A549 (cell line): ENCODE results near the gene KCNK3. TPM values are rescaled to one million over a fixed set of nuclear protein-coding genes. Genes with fewer than 3 reads are reported as not detected.
A peak's percentile ranks its signal among the peaks of the same experiment; 100 is the strongest.

Experiments
- ATAC-seq, 2 experiments: fragments of 200-7000 bp in 1 of 2; fragments of >200 bp in 1 of 2; cut with Nextera tagmentation in 1 of 2; cut with Tn5 transposase in 1 of 2; 3 replicates each; pipeline versions ENCODE4 v1.8.0 to v1.9.1; 2018 to 2020; ENCODE audit warnings: mild to moderate bottlenecking in 1 of 2, moderate library complexity in 1 of 2
- CTCF ChIA-PET: fragments of 300-600 bp; sonication (Branson Sonifier 250); formaldehyde crosslinking; extraction: SDS; loops from one replicate; lab custom pipeline; 2021; ENCODE audit warnings: antibody characterized with exemption, inconsistent platforms; lab: Yijun Ruan, JAX
- POLR2A ChIA-PET: fragments of 350-600 bp; formaldehyde crosslinking; extraction: SDS; loops from one replicate; lab custom pipeline; 2021; ENCODE audit warnings: antibody characterized with exemption, inconsistent platforms; lab: Yijun Ruan, JAX
- DNase-seq, 2 experiments: peaks; one replicate each; pipeline versions ENCODE4 v3.0.0 to v3.0.0-alpha.2; 2011 to 2016; ENCODE audit warnings: low read depth in 1 of 2, low spot score in 1 of 2
- FAIRE-seq: peaks from 2 replicates; lab custom pipeline; 2011; peaks lifted over from hg19 to GRCh38; lab: Jason Lieb, UNC
- H3K27ac ChIP-seq, 2 experiments: fragments of >200 bp; sonication (Bioruptor Twin); formaldehyde crosslinking; 3 replicates each; pipeline ENCODE4 v1.5.1; 2016 to 2017
- H3K4me1 ChIP-seq: fragments of >200 bp; sonication (Bioruptor Twin); formaldehyde crosslinking; 3 replicates; pipeline ENCODE4 v1.6.1; 2016
- H3K4me2 ChIP-seq: fragments of >200 bp; sonication (Bioruptor Twin); formaldehyde crosslinking; 3 replicates; pipeline ENCODE4 v1.6.1; 2016
- H3K4me3 ChIP-seq: fragments of >200 bp; sonication (Bioruptor Twin); formaldehyde crosslinking; 3 replicates; pipeline ENCODE4 v1.5.1; 2016
- H3K9me3 ChIP-seq: fragments of >200 bp; sonication (Bioruptor Twin); formaldehyde crosslinking; 3 replicates; pipeline ENCODE4 v1.6.1; 2016
- FOSB ChIP-seq: fragments of 250-450 bp; sonication (Bioruptor Pico); IDR thresholded peaks from 2 replicates; pipeline ENCODE4 v1.5.0; 2020; ENCODE audit warnings: mild to moderate bottlenecking, moderate library complexity
- MAFK ChIP-seq: fragments of 450-650 bp; IDR thresholded peaks from 2 replicates; pipeline ENCODE4 v1.6.1; 2014; ENCODE audit not compliant: partially characterized antibody
- MYC ChIP-seq: IDR thresholded peaks from 2 replicates; pipeline ENCODE4 v1.6.1; 2012; ENCODE audit warnings: mild to moderate bottlenecking, inconsistent platforms, low read length, improper control_type of control experiment, borderline replicate concordance
- NFE2L2 ChIP-seq: fragments of 150-350 bp; conservative IDR thresholded peaks from 2 replicates; pipeline ENCODE4 v1.6.1; 2014; ENCODE audit warnings: low read length
- RAD21 ChIP-seq, 2 experiments: fragments of >200 bp in 1 of 2; sonication (Bioruptor Twin) in 1 of 2; formaldehyde crosslinking in 1 of 2; IDR thresholded peaks in 1 of 2; conservative IDR thresholded peaks in 1 of 2; 2 replicates in 1 of 2; 3 replicates in 1 of 2; pipeline ENCODE4 v1.6.1; 2012 to 2018; ENCODE audit warnings: inconsistent platforms in 1 of 2
- RFX5 ChIP-seq: fragments of 450-650 bp; IDR thresholded peaks from 2 replicates; pipeline ENCODE4 v1.7.1; 2014; ENCODE audit warnings: antibody characterized with exemption, mild to moderate bottlenecking, moderate library complexity
- SMC3 ChIP-seq: fragments of >200 bp; sonication (Bioruptor Twin); formaldehyde crosslinking; IDR thresholded peaks from 3 replicates; pipeline ENCODE4 v1.6.1; 2018; ENCODE audit warnings: inconsistent platforms
- ZC3H11A ChIP-seq: fragments of 450-650 bp; IDR thresholded peaks from 2 replicates; pipeline ENCODE4 v1.6.1; 2014; ENCODE audit warnings: antibody characterized with exemption, mild to moderate bottlenecking
- WGBS: methylation state at CpG from one replicate; pipeline ENCODE4 v1.1.6; 2017; ENCODE audit errors: missing lambda C conversion rate; 5-methylcytosine and 5-hydroxymethylcytosine counted together
- polyA plus RNA-seq, 4 experiments: library from polyadenylated mRNA; depleted of rRNA in 3 of 4; stranded (reverse); fragments of >200 nt; fragmentation: RNase III in 1 of 4; extraction: RNeasy Plus Mini Kit Qiagen cat#74134 plus additional on column Dnase treatment in 1 of 4; gene quantifications; 2 replicates in 3 of 4; 3 replicates in 1 of 4; pipeline ENCODE4 v1.2.3, GENCODE V29; 2011 to 2017
- TF ChIP-seq, protein P1 (sequence below): fragments of >200 bp; sonication (Bioruptor Twin); formaldehyde crosslinking; IDR thresholded peaks from 3 replicates; pipeline ENCODE4 v1.5.1; 2016
- TF ChIP-seq, protein P2 (sequence below): fragments of 250-450 bp; sonication (Bioruptor Pico); IDR thresholded peaks from 2 replicates; pipeline ENCODE4 v1.5.0; 2021; ENCODE audit warnings: mild to moderate bottlenecking, moderate library complexity, borderline replicate concordance
- TF ChIP-seq, protein P3 (sequence below): fragments of >200 bp; sonication (Bioruptor Twin); formaldehyde crosslinking; IDR thresholded peaks from 2 replicates; pipeline ENCODE4 v1.6.1; 2016
- TF ChIP-seq, protein P4 (sequence below): fragments of 250-450 bp; sonication (Bioruptor Pico); IDR thresholded peaks from 2 replicates; pipeline ENCODE4 v1.5.0; 2020; ENCODE audit warnings: low read depth, mild to moderate bottlenecking, moderate library complexity

KCNK3 gene
- polyA plus RNA-seq, 2 of the 4 experiments (the other 2 are of a cell fraction) = 2.4 to 2.8 TPM

- Histone ChIP-seq H3K27ac (peak overlapping the region; percentile 53 to 94; a peak in 5 of 6 replicates), H3K9me3 (no peaks in the 10 kb centered on the region), H3K4me1 (peaks cover 38% of the 10 kb centered on the region), H3K4me3 (no peak overlapping the region), H3K4me2 (no peak overlapping the region)
- no peak for TF ChIP-seq RFX5
- FAIRE-seq (no peak), ATAC-seq (no peak), DNase-seq (no peak)
- ChIA-PET CTCF (interaction anchor here (0.6 to 22.6 kb wide), 50 partner anchors 10 to 1197 kb away, joined by 3 to 736 read pairs (median 10); partner anchors contain the start of genes DPYSL5 and SLC35F6), POLR2A (no interaction called here)
- WGBS = 87% methylated on average over 3 of the region's 3 CpGs
Observed at GRCh38 chr2:26744953-26745352, 52.4 kb downstream of the KCNK3 start.

DNA sequence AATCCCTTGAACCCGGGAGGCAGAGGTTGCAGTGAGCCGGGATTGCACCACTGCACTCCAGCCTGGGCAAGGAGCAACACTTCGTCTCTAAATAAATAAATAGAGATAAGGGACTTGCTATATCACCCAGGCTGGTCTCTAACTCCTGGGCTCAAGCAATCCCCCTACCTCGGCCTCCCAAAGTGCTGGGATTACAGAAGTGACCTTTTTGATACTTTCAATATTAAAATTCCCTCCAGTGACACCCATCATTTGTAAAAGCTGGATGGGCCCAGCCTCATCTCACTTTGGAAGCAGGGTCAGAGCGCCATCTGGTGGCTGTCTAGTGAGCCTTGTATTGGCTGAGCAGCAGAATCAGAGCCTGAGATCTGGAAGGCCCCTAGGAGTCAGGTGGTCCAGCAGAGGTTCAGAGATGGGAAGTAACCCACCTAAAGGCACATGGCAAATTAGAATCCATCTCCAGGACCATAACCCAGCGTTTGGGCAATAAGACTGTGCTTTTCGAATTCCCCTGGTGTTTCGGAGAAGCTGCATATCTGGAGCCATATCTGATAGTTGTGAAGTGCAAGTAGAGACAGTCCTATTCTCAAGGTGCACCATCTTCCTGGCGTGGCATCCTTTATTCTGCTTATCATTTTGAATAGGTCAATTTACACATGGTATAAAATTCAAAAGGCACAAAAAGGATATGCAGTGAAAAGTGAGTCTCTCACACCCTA, 53.2 kb downstream of the KCNK3 start:
- TF ChIP-seq RAD21 (conservative IDR thresholded peaks at IDR 0.05 in 1 of 2, IDR thresholded peaks at IDR 0.05 in 1 of 2) = peak; percentile 100
- TF ChIP-seq ZC3H11A = no peak
- TF ChIP-seq, protein P1, sequence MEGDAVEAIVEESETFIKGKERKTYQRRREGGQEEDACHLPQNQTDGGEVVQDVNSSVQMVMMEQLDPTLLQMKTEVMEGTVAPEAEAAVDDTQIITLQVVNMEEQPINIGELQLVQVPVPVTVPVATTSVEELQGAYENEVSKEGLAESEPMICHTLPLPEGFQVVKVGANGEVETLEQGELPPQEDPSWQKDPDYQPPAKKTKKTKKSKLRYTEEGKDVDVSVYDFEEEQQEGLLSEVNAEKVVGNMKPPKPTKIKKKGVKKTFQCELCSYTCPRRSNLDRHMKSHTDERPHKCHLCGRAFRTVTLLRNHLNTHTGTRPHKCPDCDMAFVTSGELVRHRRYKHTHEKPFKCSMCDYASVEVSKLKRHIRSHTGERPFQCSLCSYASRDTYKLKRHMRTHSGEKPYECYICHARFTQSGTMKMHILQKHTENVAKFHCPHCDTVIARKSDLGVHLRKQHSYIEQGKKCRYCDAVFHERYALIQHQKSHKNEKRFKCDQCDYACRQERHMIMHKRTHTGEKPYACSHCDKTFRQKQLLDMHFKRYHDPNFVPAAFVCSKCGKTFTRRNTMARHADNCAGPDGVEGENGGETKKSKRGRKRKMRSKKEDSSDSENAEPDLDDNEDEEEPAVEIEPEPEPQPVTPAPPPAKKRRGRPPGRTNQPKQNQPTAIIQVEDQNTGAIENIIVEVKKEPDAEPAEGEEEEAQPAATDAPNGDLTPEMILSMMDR = peak; percentile 99
- TF ChIP-seq SMC3 = peak; percentile 100
- no peak for TF ChIP-seq NFE2L2
- TF ChIP-seq, all 56 proteins: peak for 3
- ATAC-seq (peak; percentile 89 to 94), FAIRE-seq (no peak), DNase-seq (peak; percentile 84 to 88)
- CTCF ChIA-PET = interaction anchor here (0.6 to 22.6 kb wide), 81 partner anchors 8 to 871 kb away, joined by 3 to 736 read pairs (median 7); partner anchors contain the start of genes CIB4, DPYSL5 and SLC35F6
- no peak overlapping the region for H3K4me3 ChIP-seq
- WGBS = 23% methylated on average over 9 of the region's 9 CpGs
- peaks cover 41% of the 10 kb centered on the region for H3K4me1 ChIP-seq
- peak overlapping the region; percentile 26; the same call in 2 of the 3 replicates for H3K4me2 ChIP-seq
- no peaks in the 10 kb centered on the region for H3K9me3 ChIP-seq
- H3K27ac ChIP-seq = peak overlapping the region; percentile 53 to 94; a peak in 5 of 6 replicates
- POLR2A ChIA-PET = no interaction called here

GRCh38 chr2:26746934-26747333, 54.4 kb downstream of the KCNK3 start:
- 69% methylated on average over 3 of the region's 3 CpGs for WGBS
- FAIRE-seq (no peak), ATAC-seq (no peak), DNase-seq (no peak)
- ChIA-PET CTCF (interaction anchor here (0.6 to 22.6 kb wide), 39 partner anchors 8 to 486 kb away, joined by 3 to 736 read pairs (median 10); partner anchors contain the start of gene SLC35F6), POLR2A (no interaction called here)
- Histone ChIP-seq H3K27ac (peak overlapping the region; percentile 16 to 94; a peak in 4 of 6 replicates), H3K4me1 (peaks cover 40% of the 10 kb centered on the region), H3K4me3 (no peak overlapping the region), H3K9me3 (peaks cover 7% of the 10 kb centered on the region; the same call in 2 of the 3 replicates), H3K4me2 (no peak overlapping the region)
- TF ChIP-seq FOSB (CRISPR knock-in tag) (no peak), MAFK (no peak), MYC (no peak)
- TF ChIP-seq, protein P2, sequence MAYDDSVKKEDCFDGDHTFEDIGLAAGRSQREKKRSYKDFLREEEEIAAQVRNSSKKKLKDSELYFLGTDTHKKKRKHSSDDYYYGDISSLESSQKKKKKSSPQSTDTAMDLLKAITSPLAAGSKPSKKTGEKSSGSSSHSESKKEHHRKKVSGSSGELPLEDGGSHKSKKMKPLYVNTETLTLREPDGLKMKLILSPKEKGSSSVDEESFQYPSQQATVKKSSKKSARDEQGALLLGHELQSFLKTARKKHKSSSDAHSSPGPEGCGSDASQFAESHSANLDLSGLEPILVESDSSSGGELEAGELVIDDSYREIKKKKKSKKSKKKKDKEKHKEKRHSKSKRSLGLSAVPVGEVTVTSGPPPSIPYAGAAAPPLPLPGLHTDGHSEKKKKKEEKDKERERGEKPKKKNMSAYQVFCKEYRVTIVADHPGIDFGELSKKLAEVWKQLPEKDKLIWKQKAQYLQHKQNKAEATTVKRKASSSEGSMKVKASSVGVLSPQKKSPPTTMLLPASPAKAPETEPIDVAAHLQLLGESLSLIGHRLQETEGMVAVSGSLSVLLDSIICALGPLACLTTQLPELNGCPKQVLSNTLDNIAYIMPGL (CRISPR knock-in tag) = no peak
- TF ChIP-seq, protein P3, sequence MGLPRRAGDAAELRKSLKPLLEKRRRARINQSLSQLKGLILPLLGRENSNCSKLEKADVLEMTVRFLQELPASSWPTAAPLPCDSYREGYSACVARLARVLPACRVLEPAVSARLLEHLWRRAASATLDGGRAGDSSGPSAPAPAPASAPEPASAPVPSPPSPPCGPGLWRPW = no peak
- TF ChIP-seq, protein P4, sequence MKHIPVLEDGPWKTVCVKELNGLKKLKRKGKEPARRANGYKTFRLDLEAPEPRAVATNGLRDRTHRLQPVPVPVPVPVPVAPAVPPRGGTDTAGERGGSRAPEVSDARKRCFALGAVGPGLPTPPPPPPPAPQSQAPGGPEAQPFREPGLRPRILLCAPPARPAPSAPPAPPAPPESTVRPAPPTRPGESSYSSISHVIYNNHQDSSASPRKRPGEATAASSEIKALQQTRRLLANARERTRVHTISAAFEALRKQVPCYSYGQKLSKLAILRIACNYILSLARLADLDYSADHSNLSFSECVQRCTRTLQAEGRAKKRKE (CRISPR knock-in tag) = no peak
